Putamen (tissue), 1 donor: ENCODE measurements around the gene TRIM45.

Experiments
- DNase-seq: peaks from one replicate; pipeline ENCODE4 v3.0.0-alpha.2; 2016; ENCODE audit warnings: low spot score

TRIM45 gene

GRCh38 chr1:117098287-117098890 is 23.2 kb downstream of the TRIM45 start:
- no peak for DNase-seq

GRCh38 chr1:117097443-117097842 is 24.1 kb downstream of the TRIM45 start:
- DNase-seq: no peak

- DNase-seq: no peak
These were observed 24.6 kb downstream of the TRIM45 start for GRCh38 chr1:117096951-117097408.

- DNase-seq: no peak
These were observed 26.5 kb downstream of the TRIM45 start for GRCh38 chr1:117094841-117095604.

GRCh38 chr1:117093870-117094621 is 27.5 kb downstream of the TRIM45 start:
- no peak for DNase-seq

- DNase-seq: peak; percentile 50
These were observed 28.4 kb downstream of the TRIM45 start for GRCh38 chr1:117093091-117093534.

- DNase-seq: no peak
These were observed 29.0 kb downstream of the TRIM45 start for GRCh38 chr1:117092594-117092993.

- no peak for DNase-seq
These were observed 31.6 kb downstream of the TRIM45 start for GRCh38 chr1:117089996-117090395.

GRCh38 chr1:117087686-117088085 is 33.9 kb downstream of the TRIM45 start:
- DNase-seq: no peak

GRCh38 chr1:117084231-117084630 is 37.3 kb downstream of the TRIM45 start:
- DNase-seq: no peak

- DNase-seq: no peak
These were observed 41.8 kb downstream of the TRIM45 start for GRCh38 chr1:117079737-117080136.

GRCh38 chr1:117077267-117077666 is 44.3 kb downstream of the TRIM45 start:
- no peak for DNase-seq

- DNase-seq: no peak
These were observed 44.9 kb downstream of the TRIM45 start for GRCh38 chr1:117076648-117077047.

- DNase-seq: no peak
These were observed 51.4 kb downstream of the TRIM45 start for GRCh38 chr1:117070124-117070523.

- DNase-seq: no peak
These were observed 52.2 kb downstream of the TRIM45 start for GRCh38 chr1:117069220-117069844.

GRCh38 chr1:117068580-117068979 is 53.0 kb downstream of the TRIM45 start:
- no peak for DNase-seq

GRCh38 chr1:117067533-117068370 is 53.8 kb downstream of the TRIM45 start:
- peak; percentile 62 for DNase-seq

GRCh38 chr1:117066367-117066766 is 55.2 kb downstream of the TRIM45 start:
- no peak for DNase-seq

GRCh38 chr1:117061986-117062415 is 59.5 kb downstream of the TRIM45 start:
- no peak for DNase-seq
